Activated CD8-positive, alpha-beta memory T cell treated with anti-CD3 and anti-CD28 coated beads, Interleukin-2, amount 50 U/mL, for 1 hour (primary cell): Measurements from ENCODE around the gene PHEX.

Experiments
- DNase-seq: peaks from one replicate; pipeline ENCODE4 v3.0.0-alpha.2; 2020; ENCODE audit errors: extremely low read depth

Gene PHEX

GRCh38 chrX:22032084-22032483 is at the start of gene PHEX:
PHEX (plus strand) TSS chrX:22032325; CDS start chrX:22033006, 681 bp downstream.
- no peak for DNase-seq

- peak; percentile 22 for DNase-seq
These were observed 46.8 kb upstream of the PHEX start for GRCh38 chrX:21985332-21985777.

- no peak for DNase-seq
These were observed 45.5 kb upstream of the PHEX start for GRCh38 chrX:21986596-21986995.

- no peak for DNase-seq
These were observed 42.7 kb upstream of the PHEX start for GRCh38 chrX:21989384-21989783.

- no peak for DNase-seq
These were observed 41.3 kb upstream of the PHEX start for GRCh38 chrX:21990832-21991231.

- no peak for DNase-seq
These were observed 40.6 kb upstream of the PHEX start for GRCh38 chrX:21991504-21991903.

- no peak for DNase-seq
These were observed 38.9 kb upstream of the PHEX start for GRCh38 chrX:21993265-21993664.

GRCh38 chrX:21996872-21997455 is 35.2 kb upstream of the PHEX start:
- DNase-seq, result no peak

GRCh38 chrX:21998037-21998436 is 34.1 kb upstream of the PHEX start:
- no peak for DNase-seq

- no peak for DNase-seq
These were observed 27.3 kb upstream of the PHEX start for GRCh38 chrX:22004866-22005265.

- DNase-seq, result no peak
These were observed 20.1 kb upstream of the PHEX start for GRCh38 chrX:22012051-22012450.

- no peak for DNase-seq
These were observed 19.2 kb upstream of the PHEX start for GRCh38 chrX:22012931-22013330.

- DNase-seq, result no peak
These were observed 16.9 kb upstream of the PHEX start for GRCh38 chrX:22015139-22015750.

GRCh38 chrX:22021751-22022324 is 10.3 kb upstream of the PHEX start:
- no peak for DNase-seq

- no peak for DNase-seq
These were observed 7.5 kb upstream of the PHEX start for GRCh38 chrX:22024577-22024976.

GRCh38 chrX:22025751-22026150 is 6.4 kb upstream of the PHEX start:
- no peak for DNase-seq

- DNase-seq, result no peak
These were observed 5.4 kb upstream of the PHEX start for GRCh38 chrX:22026731-22027130.

GRCh38 chrX:22032506-22032905 is 381 bp downstream of the PHEX start:
- no peak for DNase-seq

- DNase-seq, result no peak
These were observed 1.7 kb downstream of the PHEX start for GRCh38 chrX:22033818-22034217.

- no peak for DNase-seq
These were observed 3.1 kb downstream of the PHEX start for GRCh38 chrX:22035236-22035635.

- DNase-seq, result no peak
These were observed 5.1 kb downstream of the PHEX start for GRCh38 chrX:22037225-22037624.

- no peak for DNase-seq
These were observed 5.9 kb downstream of the PHEX start for GRCh38 chrX:22037911-22038537.

GRCh38 chrX:22039541-22039940 is 7.4 kb downstream of the PHEX start:
- DNase-seq, result no peak
